ENCODE results near the gene SRXN1.

GRCh38 chr20:611047-611842 lies 41.8 kb downstream of the SRXN1 start:
- TF ChIP-seq SUZ12 (IDR thresholded peaks at IDR 0.05) (no peak), FOXM1 (IDR thresholded peaks at IDR 0.05; ENCODE audit: borderline replicate concordance) (no peak), CTBP1 (IDR thresholded peaks at IDR 0.05; ENCODE audit: borderline replicate concordance) (no peak), SP1 (IDR thresholded peaks at IDR 0.05) (no peak), L3MBTL2 (conservative IDR thresholded peaks at IDR 0.05) (no peak), BHLHE40 (IDR thresholded peaks at IDR 0.05; ENCODE audit: borderline replicate concordance) (no peak), ZNF384 (IDR thresholded peaks at IDR 0.05) (no peak)

All from HEK293T (cell line).